Activated CD8-positive, alpha-beta memory T cell treated with anti-CD3 and anti-CD28 coated beads for 4 hours (primary cell): ENCODE data around the gene OR52K2.
"Not testable (repeated sequence)": the region's sequence is repeated elsewhere in the genome, so short reads cannot be mapped to it uniquely, and the experiment has no call there.

Source experiments
- DNase-seq, 2 donors: peaks; one replicate each; pipeline ENCODE4 v3.0.0-alpha.2; 2020; ENCODE audit warnings: low read depth in 2 of 2

Gene OR52K2

DNA sequence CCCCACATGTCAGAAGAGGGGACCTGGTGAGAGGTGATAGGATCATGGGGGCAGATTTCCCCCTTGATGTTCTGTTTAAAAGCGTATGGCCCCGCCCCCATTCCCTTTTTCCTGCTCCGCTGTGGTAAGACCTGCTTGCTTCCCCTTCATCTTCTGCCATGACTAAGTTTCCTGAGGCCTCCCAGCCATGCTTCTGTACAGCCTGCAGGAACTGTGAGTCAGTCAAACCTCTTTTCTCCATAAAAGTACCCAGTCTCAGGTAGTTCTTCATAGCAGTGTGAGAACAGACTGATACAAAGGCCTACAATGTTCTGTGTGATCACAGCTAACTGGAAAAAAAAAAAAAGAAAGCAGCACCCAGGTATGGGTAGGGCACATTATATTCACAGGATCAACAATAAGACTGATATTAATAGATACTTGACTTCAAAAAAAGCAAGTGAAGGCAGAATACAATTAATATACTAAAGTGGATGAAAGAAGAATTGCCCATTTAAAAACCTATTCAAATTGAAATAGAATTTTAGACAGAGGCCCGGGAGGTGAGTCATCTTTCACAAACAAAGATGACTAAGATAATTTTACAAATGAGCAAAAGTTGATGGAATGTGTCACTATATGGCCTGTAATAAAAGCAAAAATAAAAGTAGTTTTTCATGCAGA, 31.6 kb downstream of the OR52K2 start:
- DNase-seq: no peak

- no peak for DNase-seq
These were observed 32.1 kb downstream of the OR52K2 start for GRCh38 chr11:4481240-4481582.

- no peak for DNase-seq
These were observed 33.4 kb downstream of the OR52K2 start, which contains the start of gene OR52K1 for GRCh38 chr11:4482445-4482844. TSS of gene OR52K1 (plus strand) at chr11:4482646. CDS start at chr11:4488901, 6,255 bp downstream.

DNA sequence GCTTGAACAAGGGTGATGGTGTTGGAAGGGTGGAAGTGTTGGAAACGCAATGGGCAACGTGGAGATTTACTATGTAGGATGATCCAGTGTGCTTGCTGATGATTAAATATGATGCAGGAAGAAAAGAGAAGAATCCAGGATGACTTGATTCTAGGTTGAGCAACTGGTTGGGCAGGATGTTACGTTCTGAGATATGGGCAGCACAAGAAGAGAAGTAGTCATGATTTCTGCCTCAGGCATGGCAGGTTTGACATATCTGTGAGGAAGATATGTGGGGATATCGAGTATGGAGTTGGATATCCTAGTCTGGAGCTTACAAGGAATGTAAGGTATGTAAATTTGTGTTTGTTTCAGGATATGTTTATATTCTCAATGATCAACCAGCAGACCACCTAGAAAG, 35.2 kb downstream of the OR52K2 start:
- no peak for DNase-seq

DNA sequence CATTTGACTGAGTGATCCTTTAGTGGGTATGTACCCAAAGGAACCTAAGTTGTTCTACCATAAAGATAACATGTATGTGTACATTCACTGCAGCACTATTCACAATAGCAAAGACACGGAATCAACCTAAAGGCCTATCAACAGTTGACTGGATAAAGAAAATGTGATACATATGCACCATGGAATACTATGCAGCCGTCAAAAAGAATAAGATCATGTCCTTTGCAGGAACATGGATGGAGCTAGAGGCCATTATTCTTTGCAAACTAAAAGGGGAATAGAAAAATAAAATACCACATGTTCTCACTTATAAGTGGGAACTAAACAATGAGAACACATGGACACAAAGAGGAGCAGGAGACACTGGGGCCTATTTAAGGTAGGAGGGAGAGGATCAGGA, 42.3 kb downstream of the OR52K2 start:
- DNase-seq: not testable (repeated sequence)

GRCh38 chr11:4491878-4492606, 42.9 kb downstream of the OR52K2 start:
- DNase-seq: no peak

DNA sequence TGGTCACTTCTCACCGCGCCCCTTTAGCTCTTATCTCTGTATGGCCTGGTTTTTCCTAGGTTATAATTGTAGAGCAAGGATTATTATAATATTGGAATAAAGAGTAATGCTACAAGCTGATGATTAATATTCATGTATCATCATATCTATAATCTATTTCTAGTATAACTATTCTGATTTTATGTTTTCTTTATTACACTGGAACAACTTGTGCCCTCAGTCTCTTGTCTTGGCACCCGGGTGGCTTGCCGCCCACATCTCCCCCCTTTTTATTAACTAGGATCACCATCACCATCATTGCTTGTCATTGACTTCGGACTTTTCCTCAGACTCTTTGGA, 44.4 kb downstream of the OR52K2 start:
- DNase-seq: no peak

- no peak for DNase-seq
These were observed 46.4 kb downstream of the OR52K2 start for GRCh38 chr11:4495487-4495886.

GRCh38 chr11:4495986-4496385, 46.9 kb downstream of the OR52K2 start:
- no peak for DNase-seq

DNA sequence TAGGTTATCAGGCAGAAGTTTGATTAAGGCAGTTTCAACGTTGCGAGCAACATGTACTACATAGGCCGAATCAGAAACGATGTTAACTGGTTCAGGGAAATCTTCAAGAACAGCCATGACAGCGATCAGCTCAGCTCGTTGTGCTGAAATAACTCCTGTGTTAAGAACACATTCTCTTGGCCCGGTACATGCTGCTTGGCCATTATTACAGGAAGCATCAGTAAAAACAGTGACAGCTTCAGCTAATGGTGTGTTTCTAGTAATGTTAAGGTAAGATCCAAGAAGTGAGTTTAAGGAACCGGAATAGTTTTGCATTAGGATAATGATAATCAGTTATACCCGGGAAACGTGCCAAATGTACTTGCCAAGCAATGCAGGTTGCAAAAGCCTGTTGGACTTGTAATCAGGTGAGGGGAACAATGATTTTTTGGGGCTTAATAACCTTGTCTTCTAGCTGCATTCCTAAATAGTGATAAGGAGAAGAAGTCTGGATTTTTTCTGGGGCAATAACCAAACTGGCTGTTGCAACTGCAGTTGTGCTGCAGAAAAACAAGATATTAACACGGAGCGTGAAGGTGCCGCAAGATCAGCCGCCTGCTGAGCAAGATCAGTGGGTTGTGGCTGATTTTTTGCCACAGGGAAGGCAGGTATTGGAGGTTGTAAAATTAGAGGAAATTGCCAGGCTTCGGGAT, 47.6 kb downstream of the OR52K2 start:
- no peak for DNase-seq
